HepG2 (cell line): ENCODE measurements around the gene DYDC2. TPM values are rescaled to one million over a fixed set of nuclear protein-coding genes. Genes with fewer than 3 reads are reported as not detected.

Experiments used
- FIP1L1 ChIP-seq: fragments of 200-400 bp; formaldehyde crosslinking; IDR thresholded peaks from 2 replicates; pipeline ENCODE4 v1.6.1; 2018; ENCODE audit warnings: low read depth, mild to moderate bottlenecking, low read length, moderate library complexity, borderline replicate concordance; ENCODE audit not compliant: insufficient read depth
- FOXP4 ChIP-seq: sonication (generic); formaldehyde crosslinking; IDR thresholded peaks from 2 replicates; pipeline ENCODE4 v1.4.0; 2020; ENCODE audit warnings: missing genetic modification reagents
- GRHL1 ChIP-seq: sonication (generic); formaldehyde crosslinking; conservative IDR thresholded peaks from 2 replicates; pipeline ENCODE4 v1.8.0; 2022; ENCODE audit warnings: missing genetic modification reagents
- HMGXB4 ChIP-seq, 2 experiments: sonication (generic) in 1 of 2; formaldehyde crosslinking in 1 of 2; IDR thresholded peaks; 2 replicates each; pipeline versions ENCODE4 v1.4.0 to v1.6.1; 2018 to 2020; ENCODE audit warnings: missing genetic modification reagents in 2 of 2, borderline replicate concordance in 1 of 2, low read depth in 1 of 2, mild to moderate bottlenecking in 1 of 2, missing biosample characterization in 1 of 2
- PHB2 ChIP-seq: fragments of 450-650 bp; IDR thresholded peaks from 2 replicates; pipeline ENCODE4 v1.6.1; 2018; ENCODE audit not compliant: partially characterized antibody
- PITX1 ChIP-seq: sonication (generic); formaldehyde crosslinking; IDR thresholded peaks from 2 replicates; pipeline ENCODE4 v1.5.1; 2020; ENCODE audit warnings: mild to moderate bottlenecking, missing genetic modification reagents
- POGZ ChIP-seq: sonication (generic); formaldehyde crosslinking; IDR thresholded peaks from 2 replicates; pipeline ENCODE4 v1.4.0; 2020; ENCODE audit warnings: mild to moderate bottlenecking, missing genetic modification reagents
- PRPF4 ChIP-seq: fragments of 200-400 bp; formaldehyde crosslinking; IDR thresholded peaks from 2 replicates; pipeline ENCODE4 v1.6.1; 2016; ENCODE audit warnings: low read length, low read depth; ENCODE audit not compliant: poor library complexity, severe bottlenecking
- PTBP1 ChIP-seq: fragments of 200-400 bp; formaldehyde crosslinking; IDR thresholded peaks from 2 replicates; pipeline ENCODE4 v1.6.1; 2018; ENCODE audit warnings: low read length, low read depth; ENCODE audit not compliant: poor library complexity, severe bottlenecking
- ZFP37 ChIP-seq: sonication (generic); formaldehyde crosslinking; IDR thresholded peaks from 2 replicates; pipeline ENCODE4 v1.4.0; 2020; ENCODE audit warnings: missing genetic modification reagents, borderline replicate concordance
- ZNF281 ChIP-seq: sonication (generic); formaldehyde crosslinking; IDR thresholded peaks from 2 replicates; pipeline ENCODE4 v1.4.0; 2020; ENCODE audit warnings: missing genetic modification reagents, borderline replicate concordance
- ZNF496 ChIP-seq: sonication (generic); formaldehyde crosslinking; IDR thresholded peaks from 2 replicates; pipeline ENCODE4 v1.8.1; 2023; ENCODE audit warnings: mild to moderate bottlenecking, moderate library complexity, missing genetic modification reagents; ENCODE audit not compliant: insufficient replicate concordance
- ZNF660 ChIP-seq: sonication (generic); formaldehyde crosslinking; IDR thresholded peaks from 2 replicates; pipeline ENCODE4 v1.5.1; 2020; ENCODE audit warnings: mild to moderate bottlenecking, low read depth, missing genetic modification reagents, borderline replicate concordance
- ZNF687 ChIP-seq: sonication (generic); formaldehyde crosslinking; IDR thresholded peaks from 2 replicates; pipeline ENCODE4 v1.5.1; 2020; ENCODE audit warnings: mild to moderate bottlenecking, missing genetic modification reagents, moderate library complexity
- ZNF703 ChIP-seq: sonication (generic); formaldehyde crosslinking; IDR thresholded peaks from 2 replicates; pipeline ENCODE4 v1.5.1; 2020; ENCODE audit warnings: missing genetic modification reagents, mild to moderate bottlenecking, moderate library complexity, borderline replicate concordance
- ZNF839 ChIP-seq: sonication (generic); formaldehyde crosslinking; IDR thresholded peaks from 2 replicates; pipeline ENCODE4 v1.4.0; 2020; ENCODE audit warnings: missing genetic modification reagents, mild to moderate bottlenecking, borderline replicate concordance
- polyA plus RNA-seq, 8 experiments: library from polyadenylated mRNA; depleted of rRNA in 3 of 8; stranded (reverse) in 7 of 8; unstranded in 1 of 8; fragments of >200 nt; fragmentation: Illumina TruSeq in 4 of 8; extraction: Trizol in 4 of 8; gene quantifications; 2 replicates each; pipeline versions ENCODE4 v1.2.1 to v1.2.3, GENCODE V29; 2011 to 2016; ENCODE audit warnings: low read depth in 4 of 8, missing spikeins in 1 of 8, mixed read lengths in 1 of 8; ENCODE audit not compliant: insufficient read depth in 1 of 8
- total RNA-seq, 5 experiments: library from RNA; depleted of rRNA; stranded (reverse); fragments of >200 nt; fragmentation: Illumina TruSeq; extraction: Trizol; gene quantifications; 2 replicates each; pipeline ENCODE4 v1.2.3, GENCODE V29; 2016; ENCODE audit warnings: low read depth in 1 of 5

The DYDC2 gene
- total and polyA plus RNA-seq, 2 of the 13 experiments (the other 11 are each of a cell fraction or from before 2014, with no cell fraction given) = 0.98 to 2.3 TPM

- no peak for TF ChIP-seq ZNF281 (CRISPR knock-in tag)
- TF ChIP-seq PHB2 = no peak
- TF ChIP-seq POGZ (CRISPR knock-in tag) = no peak
- TF ChIP-seq ZNF703 (CRISPR knock-in tag) = no peak
- TF ChIP-seq PITX1 (CRISPR knock-in tag) = no peak
- TF ChIP-seq PTBP1 = no peak
- TF ChIP-seq GRHL1 (CRISPR knock-in tag) = no peak
- TF ChIP-seq FIP1L1 = no peak
- TF ChIP-seq ZNF687 (CRISPR knock-in tag) = peak; percentile 89
- TF ChIP-seq PRPF4 = no peak
- TF ChIP-seq ZNF496 (CRISPR knock-in tag) = no peak
- no peak for TF ChIP-seq HMGXB4 (CRISPR knock-in tag; IDR thresholded peaks at IDR 0.05; ENCODE audit: borderline replicate concordance in 1 of 2, low read depth in 1 of 2)
- no peak for TF ChIP-seq ZNF839 (CRISPR knock-in tag)
- no peak for TF ChIP-seq ZNF660 (CRISPR knock-in tag)
- TF ChIP-seq ZFP37 = no peak
- TF ChIP-seq FOXP4 = 0 out of 2 replicates have a peak, but pooled peaks have one; percentile 50
Observed at GRCh38 chr10:80411267-80411668, 54.7 kb downstream of the DYDC2 start (continued).
